Measurements from ENCODE around the gene USPL1.

The USPL1 gene

DNA sequence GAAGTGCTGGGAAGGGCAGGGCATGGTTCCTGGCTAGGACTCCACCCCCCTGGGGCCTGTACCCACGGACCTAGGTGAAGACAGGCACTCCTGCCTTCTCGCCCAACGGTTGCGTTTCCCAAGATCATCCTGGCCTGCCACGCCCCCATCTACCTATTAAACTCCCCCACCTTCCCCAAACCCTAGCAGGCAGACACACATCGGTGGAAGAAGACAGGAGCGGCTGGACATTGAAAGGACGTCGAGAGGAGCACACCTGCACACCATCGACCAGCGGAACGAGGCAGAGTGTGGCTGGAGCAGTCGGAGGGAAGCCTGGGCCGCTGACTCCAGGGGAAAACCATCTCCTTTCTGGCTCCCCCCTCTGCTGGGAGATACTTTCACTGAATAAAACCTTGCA, 72.0 kb downstream of the USPL1 start:
- Histone ChIP-seq H3K4me1 (ENCODE audit: control insufficient read depth, insufficient read depth, low read length, poor library complexity, severe bottlenecking) (no peaks in the 10 kb centered on the region), H3K27me3 (replicated peaks; ENCODE audit: control insufficient read depth, insufficient read depth, low read length, poor library complexity, severe bottlenecking) (no peaks in the 10 kb centered on the region), H3K4me3 (ENCODE audit: insufficient read depth, low read depth, low read length, poor library complexity, severe bottlenecking) (peak overlapping the region; percentile 19), H3K27ac (ENCODE audit: insufficient read depth, low read length, poor library complexity, severe bottlenecking) (no peak overlapping the region), H3K9me3 (ENCODE audit: control insufficient read depth, low read length) (no peaks in the 10 kb centered on the region), H3K36me3 (ENCODE audit: control insufficient read depth, insufficient read depth, low read length) (no peaks in the 10 kb centered on the region)
- DNase-seq, result no peak

DNA sequence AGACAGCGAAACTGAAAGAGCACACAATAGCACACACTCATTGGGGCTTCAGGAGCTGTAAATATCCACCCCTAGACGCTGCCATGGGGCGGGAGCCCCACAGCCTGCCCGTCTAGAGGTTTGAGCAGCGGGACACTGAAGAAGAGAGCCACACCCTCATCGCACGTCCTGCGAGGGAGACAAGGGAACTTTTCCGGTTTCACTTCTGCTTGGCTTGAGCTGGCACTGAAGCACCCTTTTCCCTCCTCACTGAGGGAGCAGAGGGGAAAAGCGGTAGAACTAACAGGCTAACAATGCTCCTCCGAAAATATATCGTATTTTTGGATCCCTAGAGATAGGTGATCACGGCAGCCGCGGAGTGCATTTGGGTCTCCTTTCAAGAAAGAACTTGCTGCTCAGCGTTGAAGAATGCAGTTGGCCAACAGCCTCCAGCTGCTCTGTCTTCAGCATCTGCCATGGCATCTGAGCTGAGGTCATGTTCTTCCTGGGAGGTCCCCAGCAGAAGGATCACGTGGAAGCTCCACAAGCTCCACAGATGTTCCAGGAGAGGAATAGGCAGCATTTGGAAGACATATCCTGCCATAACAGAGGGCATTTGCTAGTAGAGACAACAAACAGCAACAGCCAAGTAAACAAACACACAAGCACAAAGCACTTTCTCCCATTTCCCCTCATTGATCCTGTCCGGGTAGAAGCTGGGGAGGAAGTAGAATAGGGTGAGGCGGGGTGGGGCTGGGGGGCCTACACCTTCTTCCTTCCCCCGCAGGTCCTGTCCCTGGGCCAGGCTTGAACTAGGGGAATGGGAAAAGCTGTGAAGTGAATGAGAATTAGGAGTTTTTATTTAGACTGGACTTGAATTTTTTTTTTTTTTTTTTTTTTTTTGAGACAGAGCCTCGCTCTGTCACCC, 72.8 kb downstream of the USPL1 start:
- no peaks in the 10 kb centered on the region for H3K9me3 ChIP-seq (ENCODE audit: control insufficient read depth, low read length)
- no peaks in the 10 kb centered on the region for H3K4me1 ChIP-seq (ENCODE audit: control insufficient read depth, insufficient read depth, low read length, poor library complexity, severe bottlenecking)
- H3K36me3 ChIP-seq (ENCODE audit: control insufficient read depth, insufficient read depth, low read length), result no peaks in the 10 kb centered on the region
- H3K27me3 ChIP-seq (replicated peaks; ENCODE audit: control insufficient read depth, insufficient read depth, low read length, poor library complexity, severe bottlenecking), result no peaks in the 10 kb centered on the region
- H3K27ac ChIP-seq (ENCODE audit: insufficient read depth, low read length, poor library complexity, severe bottlenecking), result no peak overlapping the region
- DNase-seq, result no peak
- peak overlapping the region; percentile 19 for H3K4me3 ChIP-seq (ENCODE audit: insufficient read depth, low read depth, low read length, poor library complexity, severe bottlenecking)

DNA sequence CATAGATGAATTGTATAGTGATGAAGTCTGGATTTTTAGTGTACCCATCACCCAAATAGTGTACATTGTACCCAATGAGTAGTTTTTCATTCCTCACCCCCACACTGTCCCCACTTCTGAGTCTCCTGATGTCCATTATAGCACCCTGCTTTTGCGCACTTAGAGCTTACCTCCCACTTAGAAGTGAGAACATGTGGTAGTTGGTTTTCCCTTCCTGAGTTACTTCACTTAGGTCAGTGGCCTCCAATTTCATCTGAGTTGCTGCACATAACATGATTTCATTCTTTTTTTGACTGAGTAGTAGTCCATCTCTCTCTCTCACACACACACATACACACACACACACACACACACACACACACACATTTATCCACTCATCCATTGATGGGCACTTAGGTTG, 74.4 kb downstream of the USPL1 start:
- no peak overlapping the region for H3K4me3 ChIP-seq (ENCODE audit: insufficient read depth, low read depth, low read length, poor library complexity, severe bottlenecking)
- no peaks in the 10 kb centered on the region for H3K36me3 ChIP-seq (ENCODE audit: control insufficient read depth, insufficient read depth, low read length)
- no peak overlapping the region for H3K27ac ChIP-seq (ENCODE audit: insufficient read depth, low read length, poor library complexity, severe bottlenecking)
- no peaks in the 10 kb centered on the region for H3K9me3 ChIP-seq (ENCODE audit: control insufficient read depth, low read length)
- H3K27me3 ChIP-seq (replicated peaks; ENCODE audit: control insufficient read depth, insufficient read depth, low read length, poor library complexity, severe bottlenecking), result no peaks in the 10 kb centered on the region
- peaks cover 4% of the 10 kb centered on the region for H3K4me1 ChIP-seq (ENCODE audit: control insufficient read depth, insufficient read depth, low read length, poor library complexity, severe bottlenecking)
- DNase-seq, result no peak

GRCh38 chr13:30696278-30697176, 78.8 kb downstream of the USPL1 start:
- Histone ChIP-seq H3K4me3 (ENCODE audit: insufficient read depth, low read depth, low read length, poor library complexity, severe bottlenecking) (no peak overlapping the region), H3K27ac (ENCODE audit: insufficient read depth, low read length, poor library complexity, severe bottlenecking) (no peak overlapping the region)
- DNase-seq, result no peak

DNA sequence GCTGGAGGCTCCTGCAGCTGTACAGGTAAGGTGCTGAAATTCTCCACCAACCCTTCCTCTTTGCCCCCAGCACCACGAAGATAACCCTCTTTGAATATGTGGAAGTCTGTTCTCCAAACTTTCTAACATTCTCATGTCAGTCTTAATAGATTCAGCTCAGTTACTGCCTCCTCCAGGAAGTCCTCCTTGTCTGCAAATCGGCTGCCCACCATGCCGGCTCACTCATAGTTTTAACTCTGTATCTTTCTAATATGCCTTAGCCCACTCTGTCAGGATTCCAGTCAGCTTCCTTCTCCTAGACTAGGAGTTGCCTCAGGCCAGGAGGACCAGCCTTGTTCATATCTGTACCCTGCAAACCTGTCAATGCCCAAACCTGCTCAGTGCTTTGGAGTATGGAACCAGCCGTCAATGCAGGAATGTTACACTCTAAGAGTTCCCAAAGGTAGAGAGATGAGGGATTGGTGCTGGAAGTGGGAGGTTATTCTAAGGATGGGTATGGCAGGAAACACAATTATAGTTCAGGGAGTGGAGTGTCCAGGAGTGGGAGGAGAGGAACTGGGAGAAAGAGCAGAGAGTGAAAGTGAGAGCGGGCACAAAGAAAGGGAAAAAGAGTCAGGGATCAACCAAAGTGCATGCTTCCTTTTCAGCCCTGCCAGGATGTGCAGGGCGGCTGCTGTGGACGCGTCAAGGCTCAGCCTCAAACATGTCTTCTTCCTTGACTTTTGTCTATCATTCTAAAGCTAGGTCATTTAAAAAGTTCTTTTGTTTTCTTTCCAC, 79.6 kb downstream of the USPL1 start:
- Histone ChIP-seq H3K27me3 (replicated peaks; ENCODE audit: control insufficient read depth, insufficient read depth, low read length, poor library complexity, severe bottlenecking) (no peaks in the 10 kb centered on the region), H3K27ac (ENCODE audit: insufficient read depth, low read length, poor library complexity, severe bottlenecking) (no peak overlapping the region), H3K4me3 (ENCODE audit: insufficient read depth, low read depth, low read length, poor library complexity, severe bottlenecking) (no peak overlapping the region), H3K9me3 (ENCODE audit: control insufficient read depth, low read length) (no peaks in the 10 kb centered on the region), H3K4me1 (ENCODE audit: control insufficient read depth, insufficient read depth, low read length, poor library complexity, severe bottlenecking) (peaks cover 4% of the 10 kb centered on the region), H3K36me3 (ENCODE audit: control insufficient read depth, insufficient read depth, low read length) (no peaks in the 10 kb centered on the region)
- DNase-seq, result no peak

More at GRCh38 chr13:30696278-30697176, 78.8 kb downstream of the USPL1 start:
- no peaks in the 10 kb centered on the region for H3K36me3 ChIP-seq (ENCODE audit: control insufficient read depth, insufficient read depth, low read length)
- peaks cover 4% of the 10 kb centered on the region for H3K4me1 ChIP-seq (ENCODE audit: control insufficient read depth, insufficient read depth, low read length, poor library complexity, severe bottlenecking)
- H3K27me3 ChIP-seq (replicated peaks; ENCODE audit: control insufficient read depth, insufficient read depth, low read length, poor library complexity, severe bottlenecking), result no peaks in the 10 kb centered on the region
- no peaks in the 10 kb centered on the region for H3K9me3 ChIP-seq (ENCODE audit: control insufficient read depth, low read length)

GRCh38 chr13:30697996-30698401, 80.3 kb downstream of the USPL1 start:
- DNase-seq, result no peak
- Histone ChIP-seq H3K9me3 (ENCODE audit: control insufficient read depth, low read length) (no peaks in the 10 kb centered on the region), H3K4me3 (ENCODE audit: insufficient read depth, low read depth, low read length, poor library complexity, severe bottlenecking) (no peak overlapping the region), H3K4me1 (ENCODE audit: control insufficient read depth, insufficient read depth, low read length, poor library complexity, severe bottlenecking) (peaks cover 4% of the 10 kb centered on the region), H3K27me3 (replicated peaks; ENCODE audit: control insufficient read depth, insufficient read depth, low read length, poor library complexity, severe bottlenecking) (no peaks in the 10 kb centered on the region), H3K36me3 (ENCODE audit: control insufficient read depth, insufficient read depth, low read length) (no peaks in the 10 kb centered on the region), H3K27ac (ENCODE audit: insufficient read depth, low read length, poor library complexity, severe bottlenecking) (no peak overlapping the region)

DNA sequence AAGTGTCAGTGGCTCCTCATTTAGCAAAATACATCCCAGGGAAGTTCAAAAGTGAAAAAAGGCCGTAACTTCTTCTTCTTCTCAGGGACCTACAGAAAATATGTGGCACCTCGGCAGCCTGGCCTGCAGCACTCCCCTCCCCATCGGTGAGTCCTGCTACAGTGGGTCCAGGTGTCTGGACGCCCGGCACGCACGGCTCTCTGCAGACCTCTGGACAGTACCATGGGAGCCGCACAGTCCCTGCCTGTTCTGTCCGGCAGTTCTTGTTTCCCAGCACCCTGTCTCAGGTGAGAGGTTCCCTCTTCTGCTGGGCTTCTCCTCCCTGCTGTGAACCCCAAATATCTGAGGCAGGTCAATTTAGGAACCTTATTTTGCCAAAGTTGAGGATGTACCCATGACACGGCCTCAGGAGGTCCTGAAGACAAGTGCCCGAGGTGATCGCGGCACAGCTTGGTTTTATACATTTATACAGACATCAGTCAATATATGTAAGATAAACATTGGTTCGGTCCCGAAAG, 80.8 kb downstream of the USPL1 start:
- no peaks in the 10 kb centered on the region for H3K27me3 ChIP-seq (replicated peaks; ENCODE audit: control insufficient read depth, insufficient read depth, low read length, poor library complexity, severe bottlenecking)
- H3K9me3 ChIP-seq (ENCODE audit: control insufficient read depth, low read length), result no peaks in the 10 kb centered on the region
- DNase-seq, result no peak
- H3K27ac ChIP-seq (ENCODE audit: insufficient read depth, low read length, poor library complexity, severe bottlenecking), result no peak overlapping the region
- peaks cover 4% of the 10 kb centered on the region for H3K4me1 ChIP-seq (ENCODE audit: control insufficient read depth, insufficient read depth, low read length, poor library complexity, severe bottlenecking)
- H3K36me3 ChIP-seq (ENCODE audit: control insufficient read depth, insufficient read depth, low read length), result no peaks in the 10 kb centered on the region
- H3K4me3 ChIP-seq (ENCODE audit: insufficient read depth, low read depth, low read length, poor library complexity, severe bottlenecking), result no peak overlapping the region

DNA sequence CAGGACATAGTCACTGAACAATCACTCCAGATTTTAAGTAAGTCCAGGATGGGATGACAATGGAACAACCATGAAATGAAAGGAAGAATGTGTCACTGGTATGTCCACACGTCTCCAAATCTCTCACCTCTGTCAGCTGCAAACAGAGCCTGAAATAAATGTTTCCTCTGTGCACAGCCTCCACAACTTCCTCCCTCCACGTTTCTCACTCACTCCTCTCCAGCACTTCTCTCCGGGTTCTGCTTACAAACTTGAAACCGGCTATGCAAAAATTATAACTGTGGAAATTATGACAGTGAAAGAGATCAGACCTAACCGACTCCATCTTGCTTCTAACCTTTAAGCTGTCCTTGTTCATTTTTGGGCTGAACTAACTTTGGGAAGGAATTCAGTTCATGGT, 82.6 kb downstream of the USPL1 start:
- Histone ChIP-seq H3K27me3 (replicated peaks; ENCODE audit: control insufficient read depth, insufficient read depth, low read length, poor library complexity, severe bottlenecking) (no peaks in the 10 kb centered on the region), H3K4me1 (ENCODE audit: control insufficient read depth, insufficient read depth, low read length, poor library complexity, severe bottlenecking) (peaks cover 4% of the 10 kb centered on the region), H3K4me3 (ENCODE audit: insufficient read depth, low read depth, low read length, poor library complexity, severe bottlenecking) (no peak overlapping the region), H3K9me3 (ENCODE audit: control insufficient read depth, low read length) (no peaks in the 10 kb centered on the region), H3K36me3 (ENCODE audit: control insufficient read depth, insufficient read depth, low read length) (no peaks in the 10 kb centered on the region), H3K27ac (ENCODE audit: insufficient read depth, low read length, poor library complexity, severe bottlenecking) (no peak overlapping the region)
- DNase-seq, result no peak

GRCh38 chr13:30702006-30702405, 84.3 kb downstream of the USPL1 start:
- no peaks in the 10 kb centered on the region for H3K4me1 ChIP-seq (ENCODE audit: control insufficient read depth, insufficient read depth, low read length, poor library complexity, severe bottlenecking)
- no peak overlapping the region for H3K27ac ChIP-seq (ENCODE audit: insufficient read depth, low read length, poor library complexity, severe bottlenecking)
- H3K36me3 ChIP-seq (ENCODE audit: control insufficient read depth, insufficient read depth, low read length), result no peaks in the 10 kb centered on the region
- DNase-seq, result no peak
- no peaks in the 10 kb centered on the region for H3K9me3 ChIP-seq (ENCODE audit: control insufficient read depth, low read length)
- H3K4me3 ChIP-seq (ENCODE audit: insufficient read depth, low read depth, low read length, poor library complexity, severe bottlenecking), result no peak overlapping the region
- no peaks in the 10 kb centered on the region for H3K27me3 ChIP-seq (replicated peaks; ENCODE audit: control insufficient read depth, insufficient read depth, low read length, poor library complexity, severe bottlenecking)

Measured in effector memory CD4-positive, alpha-beta T cell (primary cell).